ENCODE results near the gene DTNB. TPM values are rescaled to one million over a fixed set of nuclear protein-coding genes. Genes with fewer than 3 reads are reported as not detected.

The DTNB gene
- polyA plus RNA-seq, 1 of the 3 experiments (the other 2 are of a cell fraction), result 15.3 TPM

- no peak for TF ChIP-seq CTCF (IDR thresholded peaks at IDR 0.05)
- TF ChIP-seq MEF2A (IDR thresholded peaks at IDR 0.05; ENCODE audit: borderline replicate concordance, low read depth), result no peak
- TF ChIP-seq GABPA (IDR thresholded peaks at IDR 0.05; ENCODE audit: low read depth), result no peak
- TF ChIP-seq YY1 (IDR thresholded peaks at IDR 0.05; ENCODE audit: low read depth), result no peak
Measured at GRCh38 chr2:25491003-25491696, 182.2 kb downstream of the DTNB start (continued).

- H3K36me3 ChIP-seq (replicated peaks in 1 of 2; ENCODE audit: control insufficient read depth in 1 of 2, insufficient read depth in 2 of 2, low read length in 1 of 2), result no peaks in the 10 kb centered on the region
- 98% methylated on average over 3 of the region's 3 CpGs for WGBS (ENCODE audit: low lambda C conversion rate)
- H3K79me2 ChIP-seq (ENCODE audit: insufficient read depth), result no peaks in the 10 kb centered on the region
- H4K20me1 ChIP-seq (ENCODE audit: insufficient read depth), result no peaks in the 10 kb centered on the region
- peaks cover 0 to 8% of the 10 kb centered on the region in 2 experiments; a peak in 3 of 4 replicates for H3K4me1 ChIP-seq (ENCODE audit: control insufficient read depth in 1 of 2, insufficient read depth in 2 of 2, low read depth in 1 of 2, low read length in 1 of 2)
- CTCF ChIA-PET, result no interaction called here
- H3K27me3 ChIP-seq (ENCODE audit: insufficient read depth), result no peaks in the 10 kb centered on the region
- H2AFZ ChIP-seq (ENCODE audit: low read depth), result no peak overlapping the region
- H3F3A ChIP-seq (replicated peaks; ENCODE audit: insufficient read depth), result no peaks in the 10 kb centered on the region
- H3K9ac ChIP-seq, result no peak overlapping the region
- H3K4me3 ChIP-seq (ENCODE audit: low read depth in 2 of 2, low read length in 1 of 2), result no peak overlapping the region
- POLR2A ChIA-PET, result no interaction called here
- H3K9me3 ChIP-seq, result no peaks in the 10 kb centered on the region
- no peak overlapping the region for H3K4me2 ChIP-seq
- DNase-seq, result no peak
- no peak for TF ChIP-seq YY1 (IDR thresholded peaks at IDR 0.05; ENCODE audit: low read depth)
- TF ChIP-seq FOSL2 (IDR thresholded peaks at IDR 0.05; ENCODE audit: borderline replicate concordance, low read depth), result no peak
- no peak for TF ChIP-seq EZH2phosphoT487 (IDR thresholded peaks at IDR 0.05; ENCODE audit: borderline replicate concordance, low read depth)
- no peak for TF ChIP-seq EP300 (IDR thresholded peaks at IDR 0.05; ENCODE audit: borderline replicate concordance in 1 of 2, low read depth in 1 of 2, low read length in 1 of 2)
- TF ChIP-seq NRF1 (IDR thresholded peaks at IDR 0.05; ENCODE audit: low read depth, low read length), result no peak
- H3K9me2 ChIP-seq, result no peaks in the 10 kb centered on the region
- no peak overlapping the region for H3K27ac ChIP-seq (ENCODE audit: low read depth in 2 of 2, low read length in 1 of 2)
Measured at GRCh38 chr2:25490217-25490616, 183.2 kb downstream of the DTNB start.

GRCh38 chr2:25489631-25490030, 183.7 kb downstream of the DTNB start:
- ChIA-PET POLR2A (no interaction called here), CTCF (interaction anchor here (0.8 to 1.1 kb wide), 2 partner anchors 10 to 11 kb away, joined by 3 read pairs; no protein-coding TSS in a partner anchor)
- no peaks in the 10 kb centered on the region for H3K9me3 ChIP-seq
- no peak overlapping the region for H3K4me3 ChIP-seq (ENCODE audit: low read depth in 2 of 2, low read length in 1 of 2)
- H4K20me1 ChIP-seq (ENCODE audit: insufficient read depth), result no peaks in the 10 kb centered on the region
- H3K4me2 ChIP-seq, result no peak overlapping the region
- 100% methylated on average over 1 of the region's 1 CpG for WGBS (ENCODE audit: low lambda C conversion rate)
- no peaks in the 10 kb centered on the region for H3K9me2 ChIP-seq
- no peaks in the 10 kb centered on the region for H3F3A ChIP-seq (replicated peaks; ENCODE audit: insufficient read depth)
- no peaks in the 10 kb centered on the region for H3K27me3 ChIP-seq (ENCODE audit: insufficient read depth)
- H3K36me3 ChIP-seq (replicated peaks in 1 of 2; ENCODE audit: control insufficient read depth in 1 of 2, insufficient read depth in 2 of 2, low read length in 1 of 2), result no peaks in the 10 kb centered on the region
- H3K79me2 ChIP-seq (ENCODE audit: insufficient read depth), result no peaks in the 10 kb centered on the region
- TF ChIP-seq PBX3 (IDR thresholded peaks at IDR 0.05) (no peak), YY1 (IDR thresholded peaks at IDR 0.05; ENCODE audit: low read depth) (no peak), RFX5 (IDR thresholded peaks at IDR 0.05; ENCODE audit: low read length) (no peak), USF2 (IDR thresholded peaks at IDR 0.05; ENCODE audit: borderline replicate concordance, low read depth, low read length) (no peak), TAF1 (IDR thresholded peaks at IDR 0.05; ENCODE audit: borderline replicate concordance, low read depth, low read length) (no peak), CTCF (IDR thresholded peaks at IDR 0.05) (no peak), POLR2AphosphoS5 (IDR thresholded peaks at IDR 0.05; ENCODE audit: low read depth, low read length) (no peak)
- no peak for DNase-seq
- H3K9ac ChIP-seq, result no peak overlapping the region
- no peak overlapping the region for H3K27ac ChIP-seq (ENCODE audit: low read depth in 2 of 2, low read length in 1 of 2)
- no peak overlapping the region for H2AFZ ChIP-seq (ENCODE audit: low read depth)
- H3K4me1 ChIP-seq (ENCODE audit: control insufficient read depth in 1 of 2, insufficient read depth in 2 of 2, low read depth in 1 of 2, low read length in 1 of 2), result peaks cover 0 to 8% of the 10 kb centered on the region in 2 experiments; a peak in 3 of 4 replicates

Measured in SK-N-SH (cell line).